ENCODE data around the gene TCERG1L.
"Not testable (repeated sequence)": the region's sequence is repeated elsewhere in the genome, so short reads cannot be mapped to it uniquely, and the experiment has no call there.

The TCERG1L gene

DNA sequence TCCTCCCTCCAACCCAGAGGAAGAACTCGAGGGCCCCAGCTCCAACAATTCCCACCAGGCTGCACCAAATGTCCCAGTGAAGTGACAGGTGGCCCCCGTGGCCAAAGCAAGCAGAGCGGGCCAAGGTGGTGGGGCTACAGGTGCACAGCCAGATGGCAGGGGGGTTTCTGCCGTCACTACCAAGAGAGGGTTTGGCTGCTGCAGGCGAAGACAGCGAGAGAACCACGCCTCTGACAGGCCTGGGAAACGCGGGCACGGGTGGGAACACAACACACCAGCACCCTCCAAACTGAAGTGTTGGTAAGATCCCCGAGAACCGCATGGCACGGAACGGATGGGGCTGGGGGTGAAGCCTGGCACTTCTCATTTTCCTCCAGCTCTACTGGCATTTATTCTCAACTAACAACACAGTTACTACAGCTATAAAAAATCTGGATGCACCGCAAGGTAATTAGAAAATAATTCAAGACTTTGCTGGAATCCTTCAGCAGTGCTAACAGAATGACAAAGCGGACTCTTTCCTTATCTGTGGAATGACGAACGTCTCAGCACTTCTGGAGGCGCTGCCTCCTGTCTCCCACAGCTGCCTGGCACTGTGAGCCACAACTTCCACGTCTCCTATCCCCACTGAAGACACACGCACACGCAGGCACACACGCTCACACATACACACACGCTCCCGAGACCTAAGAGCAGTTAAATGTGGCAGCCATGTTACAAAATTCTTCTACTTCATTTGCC lies 167.9 kb downstream of the TCERG1L start:
- no peak for DNase-seq (ENCODE audit: low read depth)

DNA sequence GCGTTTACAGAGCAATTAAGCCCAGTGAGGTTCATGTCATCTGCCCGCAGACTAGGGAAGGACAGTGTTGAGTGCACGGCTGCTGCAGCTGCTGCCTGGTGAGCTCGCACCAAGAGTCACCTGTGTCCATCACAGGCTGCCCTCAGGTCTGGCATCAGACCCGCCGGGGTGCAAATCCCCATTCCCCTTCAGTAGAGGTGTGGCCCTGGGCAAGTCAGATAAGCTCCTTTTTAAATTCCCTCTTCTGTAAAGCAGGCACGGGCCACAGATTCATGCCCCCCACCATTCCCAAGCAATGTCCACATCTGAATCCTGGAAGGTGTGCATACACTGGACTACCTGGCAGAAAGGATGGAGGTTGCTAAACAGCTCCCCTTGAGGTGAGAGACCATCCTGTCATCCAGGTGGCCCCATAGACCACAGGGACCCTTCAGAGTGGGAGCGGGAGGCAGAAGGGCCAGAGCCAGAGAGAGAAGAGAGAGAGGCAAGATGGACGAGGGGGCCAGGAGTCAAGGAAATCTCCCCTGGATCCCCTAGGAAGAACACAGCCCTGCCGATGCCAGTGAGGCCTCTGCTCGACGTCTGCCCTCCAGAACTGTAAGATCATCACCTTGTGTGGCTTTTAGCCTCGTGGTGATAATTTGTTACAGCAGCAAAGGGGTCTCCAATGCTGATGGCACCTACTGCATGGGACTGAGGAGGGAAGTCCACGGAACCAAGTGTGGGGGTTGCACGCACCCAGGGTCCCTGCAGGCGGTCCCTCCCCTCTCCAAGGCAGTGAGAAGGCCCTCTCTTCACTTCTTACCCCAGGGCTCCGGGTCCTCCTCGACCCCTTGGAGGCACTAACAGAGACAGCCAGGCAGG lies 168.8 kb downstream of the TCERG1L start:
- no peak for DNase-seq (ENCODE audit: low read depth)

DNA sequence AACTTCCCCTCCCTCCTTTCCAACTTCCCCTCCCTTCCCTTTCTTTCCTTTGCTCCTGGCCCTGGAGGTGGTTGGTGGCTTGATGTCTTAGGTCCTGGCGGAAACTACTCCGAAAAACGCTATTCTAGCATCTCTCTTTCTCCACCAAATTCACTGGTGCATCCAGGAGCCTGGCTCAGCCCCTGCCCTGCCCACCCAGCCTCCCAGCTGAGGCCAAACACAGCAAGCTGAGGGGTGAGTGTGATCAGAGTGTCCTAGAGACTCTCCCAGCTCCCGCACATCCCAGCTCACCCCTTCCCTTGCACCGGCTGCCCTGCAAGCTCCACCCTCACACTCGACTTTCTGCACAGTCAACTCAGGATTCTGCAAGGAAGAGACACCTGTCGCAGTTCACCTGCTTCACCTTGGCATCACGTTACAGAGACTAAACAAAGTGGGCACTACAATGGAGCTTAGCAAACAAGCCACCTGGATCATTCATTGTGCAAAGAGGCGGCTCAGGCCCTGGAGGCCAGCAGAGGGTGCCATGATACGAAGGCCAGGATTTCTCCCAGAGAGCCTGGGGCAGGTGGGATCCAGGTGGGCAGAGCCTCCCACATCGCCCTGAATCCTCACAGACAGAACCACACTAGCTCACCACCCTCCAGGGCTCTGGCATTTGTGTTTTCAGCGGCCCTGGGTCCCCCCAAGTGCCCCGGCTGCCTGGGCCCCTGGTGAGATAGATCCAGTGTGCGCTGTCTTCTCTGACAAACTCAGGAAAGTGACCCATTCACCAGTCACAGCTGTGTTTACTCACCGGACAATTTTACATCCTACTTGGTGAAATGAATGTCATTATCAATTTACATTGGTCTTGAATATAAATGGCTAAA lies 169.6 kb downstream of the TCERG1L start:
- no peak for DNase-seq (ENCODE audit: low read depth)

- no peak for DNase-seq (ENCODE audit: low read depth)
Measured at GRCh38 chr10:131141207-131141606, 170.3 kb downstream of the TCERG1L start.

DNA sequence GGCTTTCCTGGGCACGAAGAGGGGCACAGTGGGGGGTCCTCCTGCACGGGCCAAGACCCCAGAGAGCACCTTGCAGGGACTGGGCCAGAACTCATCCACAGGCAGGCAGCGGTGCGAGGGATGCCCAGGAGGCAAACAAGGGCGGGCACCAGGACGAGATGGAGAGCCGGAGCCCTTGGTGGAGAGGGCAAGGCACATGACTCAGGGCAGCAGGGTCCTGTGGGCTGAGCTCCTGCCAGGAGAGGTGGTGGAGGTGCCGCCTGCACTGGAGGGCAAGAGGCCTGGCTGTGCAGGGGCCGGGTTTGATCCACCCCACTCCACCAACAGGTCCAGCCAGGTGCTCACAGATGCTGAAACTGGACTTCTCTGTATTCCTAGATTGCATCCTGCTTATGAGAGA lies 170.9 kb downstream of the TCERG1L start:
- DNase-seq (ENCODE audit: low read depth), result no peak

DNA sequence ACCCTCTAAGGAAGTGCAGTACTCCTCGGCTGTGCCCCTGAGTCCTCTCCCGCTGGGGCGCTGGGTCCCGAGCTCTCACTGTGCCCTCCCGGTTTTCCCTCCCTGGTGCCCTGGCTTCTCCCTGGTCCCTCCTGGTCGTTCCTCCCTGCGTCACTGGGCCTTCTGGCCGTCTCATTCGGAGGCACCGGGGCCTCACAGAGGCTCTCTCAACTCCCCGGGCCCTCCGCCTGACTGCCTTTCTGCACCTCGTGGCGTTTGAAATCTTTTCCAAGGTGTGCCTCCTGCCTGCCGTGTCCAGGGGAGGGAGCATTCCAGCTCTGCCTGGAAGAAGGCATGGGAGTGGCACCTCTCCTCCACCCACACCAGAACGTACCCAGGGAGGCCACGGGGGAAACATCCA lies 174.3 kb downstream of the TCERG1L start:
- no peak for DNase-seq (ENCODE audit: low read depth)

DNA sequence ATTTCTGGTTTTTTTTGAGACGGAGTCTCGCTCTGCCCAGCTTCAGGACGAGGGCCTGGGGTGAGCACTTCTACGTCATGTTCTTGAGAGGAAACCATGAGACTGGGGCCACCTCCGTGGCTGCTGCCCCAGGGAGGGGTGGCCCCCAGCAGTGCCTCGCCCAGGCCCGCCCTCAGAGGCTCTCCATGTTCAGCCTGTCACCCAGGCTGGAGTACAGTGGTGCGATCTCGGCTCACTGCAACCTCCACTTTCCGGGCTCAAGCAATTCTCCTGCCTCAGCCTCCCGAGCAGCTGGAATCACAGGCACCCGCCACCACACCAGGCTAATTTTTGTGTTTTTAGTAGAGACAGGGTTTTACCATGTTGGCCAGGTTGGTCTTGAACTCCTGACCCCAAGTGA lies 175.2 kb downstream of the TCERG1L start:
- not testable (repeated sequence) for DNase-seq (ENCODE audit: low read depth)

DNA sequence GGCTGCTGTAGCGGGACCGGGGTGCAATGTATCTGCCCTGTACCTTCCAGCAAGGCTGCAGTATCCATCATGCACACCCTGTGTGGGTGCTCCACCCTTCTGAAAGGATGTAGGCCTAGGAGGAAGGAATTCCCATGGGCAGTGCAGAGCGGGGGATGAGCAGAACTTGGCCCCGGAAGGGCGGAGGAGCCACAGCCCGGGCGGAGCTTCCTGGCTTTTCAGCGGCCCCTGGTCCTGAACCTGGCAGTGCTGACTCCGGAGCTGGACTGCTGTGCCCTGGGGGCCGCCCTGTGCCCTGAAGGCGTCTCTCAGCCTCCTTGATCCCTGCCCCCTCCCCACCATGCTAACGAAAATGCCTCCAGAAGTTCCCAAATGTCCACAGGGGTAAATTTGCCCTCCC lies 175.8 kb downstream of the TCERG1L start:
- DNase-seq (ENCODE audit: low read depth), result no peak

GRCh38 chr10:131134651-131135050 lies 176.9 kb downstream of the TCERG1L start:
- DNase-seq (ENCODE audit: low read depth), result no peak

DNA sequence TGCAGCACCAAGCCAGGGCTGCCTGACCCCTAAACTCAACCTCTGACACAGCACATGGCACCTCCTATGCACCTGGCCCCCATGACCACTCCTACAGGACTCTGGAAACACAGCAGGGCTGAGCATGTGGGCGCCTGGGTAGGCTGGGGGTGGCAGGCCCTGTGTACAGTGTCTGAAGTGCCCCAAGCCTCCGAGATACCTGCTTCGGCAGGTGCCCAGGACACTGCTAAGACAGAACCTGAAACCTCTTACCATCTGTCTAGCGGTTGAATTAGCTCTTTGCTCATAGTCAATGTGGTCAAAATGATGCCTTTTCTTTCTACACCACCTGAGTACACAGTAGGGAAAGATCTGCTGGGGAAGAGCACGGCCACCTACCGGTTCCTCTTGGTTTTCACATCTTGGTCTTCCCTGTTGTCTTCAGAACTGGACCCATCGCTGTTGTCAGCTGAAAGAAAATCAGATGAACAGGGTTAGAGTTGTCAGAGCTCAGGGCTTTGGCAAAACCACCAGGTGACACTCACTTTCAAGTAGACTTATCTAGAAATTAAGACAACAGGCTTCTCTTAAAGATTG lies 177.4 kb downstream of the TCERG1L start:
- DNase-seq (ENCODE audit: low read depth), result no peak

DNA sequence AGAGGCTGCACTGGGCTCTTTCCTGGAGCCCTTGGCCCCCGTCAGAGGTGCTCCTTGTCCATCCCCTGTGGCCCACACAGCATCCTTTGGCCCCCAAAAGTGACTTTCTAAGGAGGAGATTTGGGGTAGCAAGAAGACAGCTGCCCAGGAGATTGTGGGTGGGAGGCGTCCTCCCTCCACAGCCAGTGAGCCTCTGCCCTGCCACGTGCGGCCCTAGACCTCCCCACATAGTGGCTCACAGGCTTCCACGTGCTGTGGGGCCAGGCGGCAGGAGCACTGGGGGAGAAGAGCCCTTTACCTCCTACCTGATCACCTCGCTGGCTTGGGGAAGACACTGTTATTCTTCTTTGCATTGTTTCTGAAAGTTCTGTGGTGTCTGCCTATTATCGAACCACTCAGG lies 178.8 kb downstream of the TCERG1L start:
- no peak for DNase-seq (ENCODE audit: low read depth)

- no peak for DNase-seq (ENCODE audit: low read depth)
Measured at GRCh38 chr10:131131726-131132591, 179.6 kb downstream of the TCERG1L start.

DNA sequence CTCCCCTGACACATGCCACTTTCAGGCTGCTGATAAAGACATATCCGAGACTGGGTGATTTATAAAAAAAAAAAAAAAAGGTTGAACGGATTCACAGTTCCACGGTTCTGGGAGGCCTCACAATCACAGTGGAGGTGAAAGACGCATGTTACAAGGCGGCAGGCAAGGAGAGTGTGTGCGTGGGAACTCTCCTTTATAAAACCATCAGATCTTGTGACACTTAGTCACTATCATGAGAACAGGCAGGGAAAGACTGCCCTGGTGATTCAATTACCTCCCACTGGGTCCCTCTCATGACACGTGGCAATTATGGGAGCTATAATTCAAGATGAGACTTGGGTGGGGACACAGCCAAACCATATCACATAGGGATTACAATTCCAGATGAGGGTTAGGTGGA lies 181.5 kb downstream of the TCERG1L start:
- no peak for DNase-seq (ENCODE audit: low read depth)

DNA sequence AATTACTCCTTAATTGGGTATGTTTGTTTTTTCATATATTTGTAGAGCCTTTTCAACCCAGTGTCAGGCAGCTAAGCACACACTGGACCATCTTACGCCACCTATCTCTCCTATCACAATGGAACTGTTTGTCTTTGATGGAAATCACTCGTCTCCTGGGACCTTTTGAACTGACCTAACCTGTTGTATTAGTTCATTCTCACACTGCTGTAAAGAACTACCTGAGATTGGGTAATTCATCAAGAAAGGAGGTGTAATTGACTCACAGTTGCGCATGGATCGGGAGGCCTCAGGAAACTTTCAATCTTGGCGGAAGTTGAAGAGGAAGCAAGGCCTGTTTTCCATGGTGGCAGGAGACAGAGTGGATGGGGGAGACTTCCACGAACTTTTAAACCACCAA lies 182.0 kb downstream of the TCERG1L start:
- no peak for DNase-seq (ENCODE audit: low read depth)

GRCh38 chr10:131128731-131129130 lies 182.8 kb downstream of the TCERG1L start:
- DNase-seq (ENCODE audit: low read depth), result no peak

DNA sequence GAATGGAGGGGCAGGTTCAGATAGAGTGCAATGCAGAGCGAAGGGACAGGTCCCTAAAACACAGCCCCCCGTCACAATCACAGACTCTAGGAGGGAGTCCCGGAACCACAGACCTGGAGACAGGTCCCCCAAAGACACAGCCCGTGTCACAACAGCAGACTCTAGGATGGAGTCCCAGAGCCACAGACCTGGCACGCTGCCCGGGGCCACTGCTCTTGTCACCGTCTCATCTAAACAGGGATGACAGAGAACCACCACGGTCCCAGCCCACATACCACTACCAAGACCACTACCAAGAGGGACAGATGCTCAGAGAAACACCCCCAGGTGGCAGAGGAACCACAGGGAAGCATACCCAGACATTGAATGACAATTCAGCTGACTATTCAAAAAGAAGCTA lies 183.9 kb downstream of the TCERG1L start:
- DNase-seq (ENCODE audit: low read depth), result no peak

DNA sequence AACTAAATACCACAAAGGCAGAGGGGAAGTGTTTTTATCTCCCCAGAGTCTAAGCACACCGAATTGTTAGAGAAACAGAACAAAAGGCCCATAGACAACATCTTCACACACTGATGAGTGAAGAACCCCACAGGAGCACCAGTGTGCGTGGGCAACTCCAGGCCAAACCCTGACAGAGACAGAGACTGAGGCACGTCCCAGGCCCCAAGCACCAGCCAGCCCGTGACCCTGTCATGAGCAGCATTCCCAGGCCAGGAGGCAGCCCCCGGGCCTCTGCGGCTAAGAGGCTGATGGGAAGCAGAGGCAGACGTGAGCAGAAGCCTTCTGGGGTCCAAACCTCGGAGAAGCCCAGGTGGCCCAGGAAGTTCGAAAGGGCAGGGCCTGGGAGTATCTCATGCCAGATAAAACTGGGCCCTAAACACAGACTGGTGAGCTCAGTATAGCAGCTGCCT lies 184.4 kb downstream of the TCERG1L start:
- DNase-seq (ENCODE audit: low read depth), result no peak

DNA sequence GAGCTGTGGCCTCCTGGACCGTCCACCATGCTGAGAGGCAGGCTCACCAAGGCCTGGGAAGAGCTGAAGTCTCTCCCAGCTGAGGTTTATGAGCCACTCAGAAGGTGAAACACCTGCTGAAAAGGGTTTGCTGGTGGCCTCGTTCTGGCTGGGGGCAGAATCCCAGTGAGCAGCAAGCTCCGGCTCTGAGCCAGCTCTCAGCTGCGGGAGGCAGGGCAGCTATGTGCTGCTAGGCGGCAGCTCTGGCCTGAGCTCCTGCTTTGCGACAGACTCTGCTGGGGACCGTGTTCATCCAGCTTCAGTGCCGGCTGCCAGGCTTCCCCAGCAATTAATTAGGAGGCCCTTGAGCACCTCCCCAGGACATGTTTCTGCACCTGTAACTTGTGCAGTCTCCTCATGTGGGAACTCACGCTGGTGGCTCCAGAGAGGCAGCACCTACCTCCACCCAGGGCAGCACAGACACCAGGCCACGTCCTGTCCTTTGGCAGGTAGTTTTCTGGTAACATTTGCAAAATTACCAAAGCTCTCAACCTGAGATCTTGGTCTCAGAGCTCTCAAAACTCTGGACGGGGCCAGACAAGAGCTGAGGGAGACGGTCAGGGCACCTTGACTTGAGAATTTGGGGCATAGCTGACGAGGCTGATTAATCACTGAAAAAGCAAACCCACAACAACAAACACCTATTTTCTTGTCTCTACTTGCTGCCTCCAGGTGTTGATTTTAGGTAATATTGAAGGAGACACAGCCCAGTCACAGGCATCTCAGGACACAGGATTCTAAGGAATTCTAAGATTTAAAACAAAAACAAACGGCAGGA lies 185.0 kb downstream of the TCERG1L start:
- DNase-seq (ENCODE audit: low read depth), result no peak

GRCh38 chr10:131125511-131126225 lies 185.9 kb downstream of the TCERG1L start:
- DNase-seq (ENCODE audit: low read depth), result no peak
